Measurements from ENCODE around the gene TMEM132C.

TMEM132C gene

GRCh38 chr12:128690641-128691040 is 423.7 kb downstream of the TMEM132C start:
- FAIRE-seq (no peak), DNase-seq (ENCODE audit: insufficient read length) (no peak)
- TF ChIP-seq POLR2A (IDR thresholded peaks at IDR 0.05; ENCODE audit: low read depth, low read length) (no peak), POLR2AphosphoS5 (IDR thresholded peaks at IDR 0.05; ENCODE audit: low read depth, low read length) (no peak), TAF1 (IDR thresholded peaks at IDR 0.05; ENCODE audit: borderline replicate concordance, low read depth, low read length) (no peak)

- FAIRE-seq (no peak), DNase-seq (ENCODE audit: insufficient read length) (no peak)
- TF ChIP-seq POLR2A (IDR thresholded peaks at IDR 0.05; ENCODE audit: low read depth, low read length) (no peak), POLR2AphosphoS5 (IDR thresholded peaks at IDR 0.05; ENCODE audit: low read depth, low read length) (no peak), TAF1 (IDR thresholded peaks at IDR 0.05; ENCODE audit: borderline replicate concordance, low read depth, low read length) (no peak)
Measured at GRCh38 chr12:128693115-128693514, 426.1 kb downstream of the TMEM132C start.

- no peak for DNase-seq (ENCODE audit: insufficient read length)
- TF ChIP-seq TAF1 (IDR thresholded peaks at IDR 0.05; ENCODE audit: borderline replicate concordance, low read depth, low read length) (no peak), POLR2A (IDR thresholded peaks at IDR 0.05; ENCODE audit: low read depth, low read length) (no peak), POLR2AphosphoS5 (IDR thresholded peaks at IDR 0.05; ENCODE audit: low read depth, low read length) (no peak)
- FAIRE-seq: no peak
Measured at GRCh38 chr12:128693771-128694170, 426.8 kb downstream of the TMEM132C start.

GRCh38 chr12:128694445-128694844 is 427.5 kb downstream of the TMEM132C start:
- FAIRE-seq: no peak
- DNase-seq (ENCODE audit: insufficient read length): no peak
- no peak for TF ChIP-seq POLR2A (IDR thresholded peaks at IDR 0.05; ENCODE audit: low read depth, low read length)
- TF ChIP-seq TAF1 (IDR thresholded peaks at IDR 0.05; ENCODE audit: borderline replicate concordance, low read depth, low read length): no peak
- no peak for TF ChIP-seq POLR2AphosphoS5 (IDR thresholded peaks at IDR 0.05; ENCODE audit: low read depth, low read length)

GRCh38 chr12:128695697-128696096 is 428.7 kb downstream of the TMEM132C start:
- no peak for TF ChIP-seq POLR2AphosphoS5 (IDR thresholded peaks at IDR 0.05; ENCODE audit: low read depth, low read length)
- TF ChIP-seq POLR2A (IDR thresholded peaks at IDR 0.05; ENCODE audit: low read depth, low read length): no peak
- TF ChIP-seq TAF1 (IDR thresholded peaks at IDR 0.05; ENCODE audit: borderline replicate concordance, low read depth, low read length): no peak
- no peak for FAIRE-seq
- no peak for DNase-seq (ENCODE audit: insufficient read length)

DNA sequence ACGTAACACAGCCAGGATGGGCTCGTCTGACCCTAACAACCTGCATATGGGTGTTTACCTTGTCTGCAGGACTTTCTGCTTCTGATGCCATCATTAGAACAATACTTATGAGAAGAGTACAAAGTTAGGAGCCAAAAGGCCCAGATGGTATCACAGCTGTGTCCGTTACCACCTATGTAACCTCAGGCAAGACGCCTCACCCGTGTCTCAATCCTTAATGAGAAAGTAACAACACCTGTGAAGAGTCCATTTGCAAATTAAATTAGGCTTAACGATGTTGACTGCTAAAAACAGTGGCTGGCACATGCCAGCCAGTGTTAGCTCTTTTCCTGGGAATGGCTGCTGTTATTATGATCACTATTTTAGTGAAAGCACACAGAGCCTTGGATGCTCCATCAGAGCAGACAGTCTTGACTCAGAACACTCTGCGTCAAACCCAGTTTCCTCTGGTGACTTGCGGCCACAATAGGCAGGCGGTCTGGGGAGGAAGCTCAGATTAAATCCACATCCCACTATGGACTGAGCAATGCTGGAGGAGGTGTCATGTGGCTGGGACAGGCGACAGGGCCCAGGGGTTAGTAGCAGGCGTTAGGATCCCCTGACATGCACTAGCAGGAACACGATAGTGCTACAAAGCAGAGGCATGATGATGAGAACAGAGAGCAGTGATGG is 431.5 kb downstream of the TMEM132C start:
- no peak for FAIRE-seq

GRCh38 chr12:128699106-128699505 is 432.1 kb downstream of the TMEM132C start:
- DNase-seq (ENCODE audit: insufficient read length) (no peak), FAIRE-seq (no peak)
- TF ChIP-seq POLR2A (IDR thresholded peaks at IDR 0.05; ENCODE audit: low read depth, low read length) (no peak), POLR2AphosphoS5 (IDR thresholded peaks at IDR 0.05; ENCODE audit: low read depth, low read length) (no peak), TAF1 (IDR thresholded peaks at IDR 0.05; ENCODE audit: borderline replicate concordance, low read depth, low read length) (no peak)

More for the DNA sequence above, 431.5 kb downstream of the TMEM132C start:
- TF ChIP-seq POLR2AphosphoS5 (IDR thresholded peaks at IDR 0.05; ENCODE audit: low read depth, low read length) (no peak), TAF1 (IDR thresholded peaks at IDR 0.05; ENCODE audit: borderline replicate concordance, low read depth, low read length) (no peak), POLR2A (IDR thresholded peaks at IDR 0.05; ENCODE audit: low read depth, low read length) (no peak)
- no peak for DNase-seq (ENCODE audit: insufficient read length)

- FAIRE-seq (no peak), DNase-seq (ENCODE audit: insufficient read length) (no peak)
- no peak for TF ChIP-seq TAF1 (IDR thresholded peaks at IDR 0.05; ENCODE audit: borderline replicate concordance, low read depth, low read length)
- no peak for TF ChIP-seq POLR2A (IDR thresholded peaks at IDR 0.05; ENCODE audit: low read depth, low read length)
- no peak for TF ChIP-seq POLR2AphosphoS5 (IDR thresholded peaks at IDR 0.05; ENCODE audit: low read depth, low read length)
Measured at GRCh38 chr12:128702371-128702770, 435.4 kb downstream of the TMEM132C start.

- no peak for DNase-seq (ENCODE audit: insufficient read length)
- FAIRE-seq: no peak
- no peak for TF ChIP-seq TAF1 (IDR thresholded peaks at IDR 0.05; ENCODE audit: borderline replicate concordance, low read depth, low read length)
- TF ChIP-seq POLR2AphosphoS5 (IDR thresholded peaks at IDR 0.05; ENCODE audit: low read depth, low read length): no peak
- TF ChIP-seq POLR2A (IDR thresholded peaks at IDR 0.05; ENCODE audit: low read depth, low read length): no peak
Measured at GRCh38 chr12:128705140-128705539, 438.2 kb downstream of the TMEM132C start.

DNA sequence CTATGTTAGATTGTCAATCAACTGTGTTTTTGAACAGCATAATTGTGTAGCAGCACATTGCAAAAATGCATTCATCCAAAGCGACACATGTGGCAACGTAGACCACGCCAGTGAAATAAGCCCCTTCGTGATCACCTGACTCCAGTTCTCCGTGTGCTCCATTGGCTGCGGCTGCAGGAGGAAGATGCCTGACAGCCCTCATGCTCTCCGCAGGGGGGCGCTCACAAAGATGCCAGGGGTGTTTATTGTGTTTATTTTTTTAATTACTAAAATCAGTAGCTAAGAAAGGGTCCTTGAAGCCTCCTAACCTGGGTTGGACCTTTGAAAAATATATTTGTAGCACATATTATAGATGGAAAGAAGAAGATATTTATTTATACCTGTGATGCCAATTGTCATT is 440.5 kb downstream of the TMEM132C start:
- no peak for TF ChIP-seq POLR2AphosphoS5 (IDR thresholded peaks at IDR 0.05; ENCODE audit: low read depth, low read length)
- TF ChIP-seq POLR2A (IDR thresholded peaks at IDR 0.05; ENCODE audit: low read depth, low read length): no peak
- TF ChIP-seq TAF1 (IDR thresholded peaks at IDR 0.05; ENCODE audit: borderline replicate concordance, low read depth, low read length): no peak
- FAIRE-seq: no peak
- no peak for DNase-seq (ENCODE audit: insufficient read length)

GRCh38 chr12:128708789-128709188 is 441.8 kb downstream of the TMEM132C start:
- FAIRE-seq (no peak), DNase-seq (ENCODE audit: insufficient read length) (no peak)
- TF ChIP-seq TAF1 (IDR thresholded peaks at IDR 0.05; ENCODE audit: borderline replicate concordance, low read depth, low read length): no peak
- TF ChIP-seq POLR2A (IDR thresholded peaks at IDR 0.05; ENCODE audit: low read depth, low read length): no peak
- TF ChIP-seq POLR2AphosphoS5 (IDR thresholded peaks at IDR 0.05; ENCODE audit: low read depth, low read length): no peak

DNA sequence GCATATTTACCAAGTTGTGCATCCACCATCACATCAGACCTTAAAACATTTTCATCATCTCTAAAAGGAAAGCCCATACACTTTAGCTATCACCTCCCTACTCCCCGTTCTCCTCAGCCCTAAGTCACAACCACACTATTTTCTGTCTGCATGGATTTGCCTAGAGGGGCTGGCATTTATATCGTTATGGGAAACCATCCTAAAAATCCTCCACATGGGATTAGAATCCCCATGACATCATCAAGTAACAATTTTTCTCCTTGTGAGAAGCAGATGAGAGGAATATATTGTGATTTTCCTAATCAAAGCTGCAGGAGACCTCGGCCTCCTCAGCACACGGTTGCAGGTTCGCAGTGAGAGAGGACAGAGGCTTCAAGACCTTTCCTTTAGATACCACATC is 442.7 kb downstream of the TMEM132C start:
- no peak for TF ChIP-seq POLR2A (IDR thresholded peaks at IDR 0.05; ENCODE audit: low read depth, low read length)
- no peak for TF ChIP-seq POLR2AphosphoS5 (IDR thresholded peaks at IDR 0.05; ENCODE audit: low read depth, low read length)
- no peak for TF ChIP-seq TAF1 (IDR thresholded peaks at IDR 0.05; ENCODE audit: borderline replicate concordance, low read depth, low read length)
- FAIRE-seq (no peak), DNase-seq (ENCODE audit: insufficient read length) (no peak)
